GM12878 (cell line): Measurements from ENCODE around the gene MBD5. TPM values are rescaled to one million over a fixed set of nuclear protein-coding genes. Genes with fewer than 3 reads are reported as not detected.
A peak's percentile ranks its signal among the peaks of the same experiment; 100 is the strongest.

Experiments used
- ATAC-seq: fragments of 200-7000 bp; cut with Tn5 transposase; 3 replicates; pipeline ENCODE4 v1.9.1; 2020; ENCODE audit warnings: mild to moderate bottlenecking, moderate library complexity
- BruUV-seq: library from RNA; stranded (reverse); fragments of 400-500 nt; replicated peaks from 2 replicates; lab custom pipeline; 2021; lab: Mats Ljungman, UMichigan
- CTCF ChIA-PET: fragments of 300-600 bp; sonication (Branson Sonifier 250); formaldehyde crosslinking; extraction: SDS; loops from one replicate; lab custom pipeline; 2021; ENCODE audit warnings: inconsistent platforms; lab: Yijun Ruan, JAX
- POLR2A ChIA-PET: fragments of 350-600 bp; formaldehyde crosslinking; extraction: SDS; loops from one replicate; lab custom pipeline; 2021; ENCODE audit warnings: inconsistent platforms; lab: Charles Lee
- RAD21 ChIA-PET: fragments of 300-600 bp; sonication (Branson Sonifier 250); formaldehyde crosslinking; loops from one replicate; lab custom pipeline; 2023; ENCODE audit warnings: antibody characterized with exemption; ENCODE audit not compliant: unreplicated experiment; lab: Charles Lee
- SMC1A ChIA-PET: fragments of 300-600 bp; sonication (Branson Sonifier 250); formaldehyde crosslinking; loops from one replicate; lab custom pipeline; 2023; ENCODE audit not compliant: unreplicated experiment, uncharacterized antibody; lab: Charles Lee
- DNase-seq: peaks from one replicate; pipeline ENCODE4 v3.0.0-alpha.2; 2011; ENCODE audit warnings: low read depth, low spot score
- FAIRE-seq: peaks from 3 replicates; lab custom pipeline; 2011; peaks lifted over from hg19 to GRCh38; lab: Jason Lieb, UNC
- H2AFZ ChIP-seq: 2 replicates; pipeline ENCODE4 v1.6.0; 2011; ENCODE audit warnings: low read depth, low read length, control low read depth; ENCODE audit not compliant: control insufficient read depth
- H3K27ac ChIP-seq: 2 replicates; pipeline ENCODE4 v1.5.1; 2011; ENCODE audit warnings: control low read depth; ENCODE audit not compliant: control insufficient read depth, insufficient read depth
- H3K27me3 ChIP-seq, 2 experiments: replicated peaks in 1 of 2; 2 replicates each; pipeline versions ENCODE4 v1.6.0 to v1.6.1; 2011; ENCODE audit warnings: low read length in 1 of 2; ENCODE audit not compliant: control insufficient read depth in 2 of 2, insufficient read depth in 2 of 2
- H3K36me3 ChIP-seq, 2 experiments: 2 replicates each; pipeline ENCODE4 v1.5.1; 2011; ENCODE audit warnings: low read length in 1 of 2; ENCODE audit not compliant: control insufficient read depth in 2 of 2, insufficient read depth in 2 of 2
- H3K4me1 ChIP-seq: 2 replicates; pipeline ENCODE4 v1.6.1; 2011; ENCODE audit warnings: mild to moderate bottlenecking, low read length, moderate library complexity, mixed read lengths; ENCODE audit not compliant: control insufficient read depth, insufficient read depth
- H3K4me2 ChIP-seq: 2 replicates; pipeline ENCODE4 v1.6.0; 2011; ENCODE audit warnings: control low read depth; ENCODE audit not compliant: control insufficient read depth, insufficient read depth
- H3K4me3 ChIP-seq: fragments of 200-600 bp; sonication (generic); 2 replicates; pipeline ENCODE4 v1.5.1; 2016
- H3K79me2 ChIP-seq: 2 replicates; pipeline ENCODE4 v1.6.0; 2011; ENCODE audit warnings: low read length; ENCODE audit not compliant: control insufficient read depth, insufficient read depth
- H3K9ac ChIP-seq: 2 replicates; pipeline ENCODE4 v1.8.0; 2011; ENCODE audit warnings: low read length, control low read depth, mixed read lengths; ENCODE audit not compliant: control insufficient read depth, insufficient read depth
- H3K9me3 ChIP-seq: replicated peaks from 3 replicates; pipeline ENCODE4 v1.5.1; 2011; ENCODE audit warnings: mild to moderate bottlenecking, low read length; ENCODE audit not compliant: control insufficient read depth, insufficient read depth
- H4K20me1 ChIP-seq: 2 replicates; pipeline ENCODE4 v1.6.0; 2011; ENCODE audit not compliant: control insufficient read depth, insufficient read depth
- BCL11A ChIP-seq: IDR thresholded peaks from 2 replicates; pipeline ENCODE4 v1.6.1; 2011; ENCODE audit warnings: low read depth, low read length
- CBX5 ChIP-seq: sonication (generic); IDR thresholded peaks from 2 replicates; pipeline ENCODE4 v1.6.1; 2016; ENCODE audit warnings: low read depth, moderate library complexity, mild to moderate bottlenecking, inconsistent platforms
- MTA2 ChIP-seq: fragments of 450-650 bp; IDR thresholded peaks from 2 replicates; pipeline ENCODE4 v1.6.1; 2016; ENCODE audit warnings: low read depth, mild to moderate bottlenecking, moderate library complexity
- RBBP5 ChIP-seq: fragments of 200-600 bp; sonication (generic); conservative IDR thresholded peaks from 2 replicates; pipeline ENCODE4 v1.6.1; 2016
- RUNX3 ChIP-seq: IDR thresholded peaks from 2 replicates; pipeline ENCODE4 v1.6.1; 2012; ENCODE audit warnings: low read length, inconsistent platforms
- SKIL ChIP-seq: fragments of 450-650 bp; IDR thresholded peaks from 2 replicates; pipeline ENCODE4 v1.6.1; 2017; ENCODE audit warnings: mild to moderate bottlenecking, low read depth, inconsistent platforms; ENCODE audit not compliant: poor library complexity, severe bottlenecking
- SPI1 ChIP-seq: IDR thresholded peaks from 2 replicates; pipeline ENCODE4 v1.6.1; 2011; ENCODE audit warnings: low read depth, mild to moderate bottlenecking, low read length, moderate library complexity, borderline replicate concordance; ENCODE audit not compliant: insufficient read depth
- STAT1 ChIP-seq: fragments of 450-650 bp; conservative IDR thresholded peaks from 2 replicates; pipeline ENCODE4 v1.6.1; 2014; ENCODE audit warnings: antibody characterized with exemption, mild to moderate bottlenecking
- ZBTB11 ChIP-seq: fragments of 450-650 bp; formaldehyde crosslinking; IDR thresholded peaks from 2 replicates; pipeline ENCODE4 v1.5.0; 2022; ENCODE audit warnings: mild to moderate bottlenecking, missing genetic modification characterization
- ZNF687 ChIP-seq: fragments of 450-650 bp; IDR thresholded peaks from 2 replicates; pipeline ENCODE4 v1.6.1; 2017; ENCODE audit warnings: mild to moderate bottlenecking, moderate library complexity
- WGBS: methylation state at CpG from one replicate; pipeline ENCODE4 v1.1.6; 2016; ENCODE audit warnings: low lambda C conversion rate; ENCODE audit not compliant: insufficient replicate concordance, insufficient coverage; ENCODE audit errors: missing lambda C conversion rate; 5-methylcytosine and 5-hydroxymethylcytosine counted together
- in situ Hi-C: fragments of 300-500 bp; cut with MboI; formaldehyde crosslinking; loops from 9 replicates; pipeline ENCODE4 v1.14.3; 2018; ENCODE audit warnings: mixed read lengths
- intact Hi-C: fragments of 100-400 bp; cut with micrococcal nuclease; formaldehyde crosslinking; loops from one replicate; pipeline ENCODE4 v1.14.2; 2022; ENCODE audit not compliant: unreplicated experiment
- polyA plus RNA-seq, 11 experiments: library from polyadenylated mRNA; depleted of rRNA in 4 of 11; unstranded in 6 of 11; stranded (reverse) in 5 of 11; fragments of >200 nt; fragmentation: Nextera tagmentation in 4 of 11; fragmentation: Illumina TruSeq in 1 of 11; extraction: Ambion mirVana in 4 of 11; extraction: Trizol in 1 of 11; gene quantifications; 1 replicate in 1 of 11; 2 replicates in 10 of 11; pipeline versions ENCODE4 v1.2.1 to v1.2.3, GENCODE V29; 2011 to 2016; ENCODE audit warnings: inconsistent platforms in 2 of 11, missing spikeins in 2 of 11, low read depth in 1 of 11
- total RNA-seq, 4 experiments: library from RNA; depleted of rRNA in 3 of 4; stranded (reverse); fragments of >200 nt in 3 of 4; fragmentation: Illumina TruSeq in 1 of 4; extraction: Trizol in 1 of 4; gene quantifications; 2 replicates each; pipeline versions ENCODE4 v1.2.1 to v1.2.3, GENCODE V29; 2013 to 2021

The MBD5 gene
- total and polyA plus RNA-seq, 10 of the 15 experiments (the other 5 are each of a cell fraction or from before 2014, with no cell fraction given): 7.4 to 58.0 (median 21.2) TPM

- TF ChIP-seq SKIL (no peak), ZBTB11 (CRISPR knock-in tag) (no peak), RBBP5 (no peak)
- TF ChIP-seq, all 136 proteins: peak for 0
These were observed 23.4 kb downstream of the MBD5 start (continued) for GRCh38 chr2:148044322-148044721.

GRCh38 chr2:148046802-148047201, 25.9 kb downstream of the MBD5 start:
- FAIRE-seq: no peak
- SMC1A ChIA-PET: interaction anchor here (0.6 to 2.6 kb wide), 10 partner anchors 11 to 57 kb away, joined by 3 to 12 read pairs (median 5); partner anchors contain the start of genes MBD5 and ORC4
- 13% methylated on average over 1 of the region's 1 CpG for WGBS

More at GRCh38 chr2:148046802-148047201, 25.9 kb downstream of the MBD5 start:
- H3K9ac ChIP-seq: no peak overlapping the region
- ChIA-PET RAD21 (interaction anchor here (2.1 kb wide), 2 partner anchors 18 to 24 kb away, joined by 9 to 29 read pairs; partner anchors contain the start of genes MBD5 and ORC4), CTCF (interaction anchor here (1.1 to 1.2 kb wide), 2 partner anchors 9 to 24 kb away, joined by 3 read pairs; no protein-coding TSS in a partner anchor), POLR2A (interaction anchor here (2.3 kb wide), 1 partner anchor 25 kb away, joined by 24 read pairs; the partner anchor contains the start of genes MBD5 and ORC4)
- no TSS peak for BruUV-seq
- H3K4me2 ChIP-seq: no peak overlapping the region
- peak overlapping the region; percentile 67; the same call in 1 of the 2 replicates for H3K27ac ChIP-seq
- H3K9me3 ChIP-seq: no peaks in the 10 kb centered on the region; the same call in 2 of the 3 replicates
- in situ Hi-C loops: no loop called here
- peaks cover 18% of the 10 kb centered on the region for H3K79me2 ChIP-seq
- ATAC-seq (no peak), DNase-seq (no peak)
- H3K4me1 ChIP-seq: peaks cover 36% of the 10 kb centered on the region
- no peaks in the 10 kb centered on the region for H3K27me3 ChIP-seq
- peak; percentile 38; the same call in 1 of the 2 replicates for TF ChIP-seq ZNF687
- TF ChIP-seq MTA2: no peak
- TF ChIP-seq SPI1: peak; percentile 80; the same call in 1 of the 2 replicates
- peak; percentile 39; the same call in 1 of the 2 replicates for TF ChIP-seq RUNX3
- TF ChIP-seq BCL11A: no peak
- TF ChIP-seq STAT1: no peak
- TF ChIP-seq CBX5: 0 out of 2 replicates have a peak, but pooled peaks have one; percentile 4
- intact Hi-C loops: no loop called here
- no peaks in the 10 kb centered on the region for H4K20me1 ChIP-seq
- H3K4me3 ChIP-seq: no peak overlapping the region
- H2AFZ ChIP-seq: no peak overlapping the region; the same call in 1 of the 2 replicates
- H3K36me3 ChIP-seq: no peaks in the 10 kb centered on the region
